Heart right ventricle (tissue), 16 donors: ENCODE results near the gene ITPR2. TPM values are rescaled to one million over a fixed set of nuclear protein-coding genes. Genes with fewer than 3 reads are reported as not detected.

Experiments
- ATAC-seq, 8 donors: fragments of 200-7000 bp; cut with Tn5 transposase; one replicate each; pipeline ENCODE4 v1.9.1; 2020; ENCODE audit warnings: mild to moderate bottlenecking in 8 of 8, moderate library complexity in 8 of 8, moderate number of reproducible peaks in 1 of 8
- DNase-seq, 2 donors: peaks; one replicate each; pipeline ENCODE4 v3.0.0-alpha.2; 2020
- H3K27ac ChIP-seq, 10 donors: fragments of 200-600 bp; sonication (generic) in 2 of 10; one replicate each; pipeline versions ENCODE4 v1.5.0 to v1.8.0; 2020 to 2022; ENCODE audit warnings: mild to moderate bottlenecking in 3 of 10
- H3K27me3 ChIP-seq, 7 donors: fragments of 200-600 bp; one replicate each; pipeline ENCODE4 v1.8.0; 2021 to 2022; ENCODE audit warnings: mild to moderate bottlenecking in 2 of 7
- H3K36me3 ChIP-seq, 9 donors: fragments of 200-600 bp; sonication (generic) in 1 of 9; one replicate each; pipeline versions ENCODE4 v1.5.0 to v1.8.0; 2020 to 2022; ENCODE audit warnings: mild to moderate bottlenecking in 2 of 9
- H3K4me1 ChIP-seq, 9 donors: fragments of 200-600 bp; sonication (generic) in 1 of 9; one replicate each; pipeline versions ENCODE4 v1.5.0 to v1.8.0; 2020 to 2022; ENCODE audit warnings: mild to moderate bottlenecking in 4 of 9
- H3K4me3 ChIP-seq, 10 donors: fragments of 200-600 bp; sonication (generic) in 2 of 10; one replicate each; pipeline versions ENCODE4 v1.5.0 to v1.8.0; 2020 to 2022; ENCODE audit warnings: mild to moderate bottlenecking in 7 of 10, moderate library complexity in 2 of 10
- H3K9me3 ChIP-seq, 11 donors: fragments of 200-600 bp in 10 of 11; sonication (generic) in 2 of 11; one replicate each; pipeline versions ENCODE4 v1.5.0 to v1.8.0; 2013 to 2022; ENCODE audit warnings: mild to moderate bottlenecking in 2 of 11, control low read depth in 1 of 11, moderate library complexity in 1 of 11
- CTCF ChIP-seq, 9 donors: fragments of 200-600 bp; sonication (generic) in 2 of 9; IDR thresholded peaks; one replicate each; pipeline versions ENCODE4 v1.5.0 to v1.8.0; 2021 to 2022; ENCODE audit warnings: antibody characterized with exemption in 9 of 9, mild to moderate bottlenecking in 5 of 9, moderate library complexity in 1 of 9
- WGBS, 2 donors: extraction: QIAGEN DNeasy Blood & Tissue Kit; methylation state at CpG; one replicate each; pipeline ENCODE4 v1.1.7; 2013; ENCODE audit warnings: inconsistent platforms in 1 of 2; 5-methylcytosine and 5-hydroxymethylcytosine counted together
- intact Hi-C, 10 donors: fragments of 100-400 bp; cut with DNase I; formaldehyde crosslinking; loops; one replicate each; pipeline versions ENCODE4 v1.11.1 to v1.14.2; 2022
- polyA plus RNA-seq, 2 donors: library from polyadenylated mRNA; stranded (reverse); fragments of 200-250 nt; gene quantifications; one replicate each; pipeline ENCODE4 v1.2.3, GENCODE V29; 2013
- total RNA-seq, 10 donors: library from RNA; stranded (reverse); fragmentation: NEBNext Ultra II Directional in 3 of 10; extraction: Animal tissue kit (Norgen Biotek cat#: 25700) in 3 of 10; gene quantifications; one replicate each; pipeline versions ENCODE4 v1.2.1 to v1.2.4, GENCODE V29; 2021 to 2023
- donor health status: Arrhythmogenic right ventricular cardiomyopathy.
- donor health status: ischemic (EF 13 %, LVEDD 7.1; RV severe dilation, severe dysfunction).
- donor health status: healthy with polysubstance abuse.
- donor health status: DM: no; HTN: yes; CAD: no.
- donor health status: DM: no; HTN: no; CAD: no.
- donor health status: ischemic (EF 25% LVEDD 6.9; RV normal size, moderate dysfunction).
- donor health status: ischemic (EF 25% LVEDD 5.7; RV mildly dilated, moderate dysfunction).
- donor health status: healthy.
- donor health status: DM: yes; HTN: yes; CAD: no.
- donor health status: Ischemic cardiomyopathy.
- donor health status: ischemic (EF 35%, LVEDD 5.7; RV mildly dilated, moderate dysfunction).
- donor health status: nonischemic (EF 11% LVEDD 7.7; RV severe dilation, severe dysfunction).
- donor health status: DM: yes; HTN: yes; CAD: no.
- donor health status: PGD.
- donor health status: ischemic (EF 29% LVEDD 5.4; RV normal size, mild dysfunction).
- donor health status: nonischemic (EF 23%, LVEDD 6.1; RV moderate dilation, normal function).

Gene ITPR2
- total and polyA plus RNA-seq, 12 donors = 2.0 to 18.9 (median 14.3) TPM

GRCh38 chr12:26689281-26689841, 143.6 kb downstream of the ITPR2 start:
- ATAC-seq (no peak), DNase-seq (no peak)
- H3K36me3 ChIP-seq = peaks cover 0 to 48% (median 10%) of the 10 kb centered on the region in 9 donors
- no peak for TF ChIP-seq CTCF (IDR thresholded peaks at IDR 0.05)
- no peak overlapping the region for H3K4me3 ChIP-seq
- no peaks in the 10 kb centered on the region for H3K4me1 ChIP-seq
- peaks cover 0 to 3% (median 0%) of the 10 kb centered on the region in 11 donors for H3K9me3 ChIP-seq
- H3K27me3 ChIP-seq = no peaks in the 10 kb centered on the region
- no peak overlapping the region for H3K27ac ChIP-seq
- intact Hi-C loops = no loop called here
- WGBS, 2 donors = 89 to 90% methylated on average over 6 of the region's 6 CpGs

GRCh38 chr12:26688344-26688904, 144.6 kb downstream of the ITPR2 start:
- no peak overlapping the region for H3K4me3 ChIP-seq
- H3K36me3 ChIP-seq = peaks cover 0 to 49% (median 20%) of the 10 kb centered on the region in 9 donors
- peaks cover 0 to 12% (median 5%) of the 10 kb centered on the region in 11 donors for H3K9me3 ChIP-seq
- intact Hi-C loops = loop anchor here in 1 of 10 donors (1.0 kb wide), 1 partner anchor 14 kb away; no protein-coding TSS in a partner anchor
- WGBS, 2 donors = 98 to 100% methylated on average over 1 of the region's 1 CpG
- TF ChIP-seq CTCF (IDR thresholded peaks at IDR 0.05) = no peak
- DNase-seq (no peak), ATAC-seq (no peak)
- no peaks in the 10 kb centered on the region for H3K27me3 ChIP-seq
- H3K27ac ChIP-seq = no peak overlapping the region
- H3K4me1 ChIP-seq = no peaks in the 10 kb centered on the region

GRCh38 chr12:26686408-26686807, 146.6 kb downstream of the ITPR2 start:
- DNase-seq = no peak
- no peak for ATAC-seq
- Histone ChIP-seq H3K27ac (no peak overlapping the region), H3K27me3 (no peaks in the 10 kb centered on the region), H3K36me3 (peaks cover 0 to 55% (median 26%) of the 10 kb centered on the region in 9 donors), H3K9me3 (peaks cover 0 to 20% (median 5%) of the 10 kb centered on the region in 11 donors), H3K4me3 (no peak overlapping the region), H3K4me1 (no peaks in the 10 kb centered on the region)
- no peak for TF ChIP-seq CTCF (IDR thresholded peaks at IDR 0.05)
- intact Hi-C loops = no loop called here
- WGBS, 2 donors = 77 to 80% methylated on average over 4 of the region's 4 CpGs

- intact Hi-C loops = no loop called here
- no peak overlapping the region for H3K27ac ChIP-seq
- peaks cover 0 to 65% (median 26%) of the 10 kb centered on the region in 9 donors for H3K36me3 ChIP-seq
These were observed 148.9 kb downstream of the ITPR2 start for GRCh38 chr12:26684101-26684500.

More at GRCh38 chr12:26684101-26684500, 148.9 kb downstream of the ITPR2 start:
- Histone ChIP-seq H3K4me3 (no peak overlapping the region), H3K27me3 (no peaks in the 10 kb centered on the region), H3K9me3 (peaks cover 0 to 20% (median 5%) of the 10 kb centered on the region in 11 donors), H3K4me1 (peaks cover 0 to 4% (median 0%) of the 10 kb centered on the region in 9 donors)
- no peak for ATAC-seq
- no peak for DNase-seq
- TF ChIP-seq CTCF (IDR thresholded peaks at IDR 0.05) = no peak
